NOMO-1 treated with dmso at 0.1 percent for 144 hours (cell line): ENCODE measurements around the gene SIK2.
"Not testable (repeated sequence)": the region's sequence is repeated elsewhere in the genome, so short reads cannot be mapped to it uniquely, and the experiment has no call there.

ENCODE experiments used
- DNase-seq: peaks from one replicate; lab custom pipeline; 2025; ENCODE audit not compliant: unreplicated experiment; lab: John Stamatoyannopoulos, UW

The SIK2 gene

GRCh38 chr11:111696556-111696955 lies 94.3 kb downstream of the SIK2 start:
- no peak for DNase-seq

GRCh38 chr11:111697933-111698371 lies 95.7 kb downstream of the SIK2 start:
- DNase-seq = no peak

GRCh38 chr11:111698852-111699559 lies 96.8 kb downstream of the SIK2 start:
- DNase-seq = no peak

- no peak for DNase-seq
Observed at GRCh38 chr11:111699579-111700156, 97.4 kb downstream of the SIK2 start.

GRCh38 chr11:111700162-111700561 lies 97.9 kb downstream of the SIK2 start:
- DNase-seq = no peak

GRCh38 chr11:111702623-111703022 lies 100.4 kb downstream of the SIK2 start:
- DNase-seq = no peak

- DNase-seq = no peak
Observed at GRCh38 chr11:111703576-111703975, 101.3 kb downstream of the SIK2 start.

GRCh38 chr11:111707039-111707690 lies 104.9 kb downstream of the SIK2 start:
- DNase-seq = no peak

GRCh38 chr11:111707691-111708067 lies 105.4 kb downstream of the SIK2 start:
- DNase-seq = no peak

GRCh38 chr11:111714522-111714921 lies 112.3 kb downstream of the SIK2 start:
- no peak for DNase-seq

- no peak for DNase-seq
Observed at GRCh38 chr11:111715142-111715816, 113.0 kb downstream of the SIK2 start.

- not testable (repeated sequence) for DNase-seq
Observed at GRCh38 chr11:111717660-111718059, 115.4 kb downstream of the SIK2 start.

GRCh38 chr11:111718436-111718835 lies 116.2 kb downstream of the SIK2 start:
- DNase-seq = no peak

- no peak for DNase-seq
Observed at GRCh38 chr11:111718859-111719258, 116.6 kb downstream of the SIK2 start.

GRCh38 chr11:111719379-111719778 lies 117.1 kb downstream of the SIK2 start:
- DNase-seq = no peak

- no peak for DNase-seq
Observed at GRCh38 chr11:111720801-111721494, 118.7 kb downstream of the SIK2 start.

- DNase-seq = no peak
Observed at GRCh38 chr11:111722501-111722900, 120.3 kb downstream of the SIK2 start.

- no peak for DNase-seq
Observed at GRCh38 chr11:111723595-111723994, 121.3 kb downstream of the SIK2 start.

GRCh38 chr11:111724615-111725129 lies 122.4 kb downstream of the SIK2 start:
- no peak for DNase-seq

- no peak for DNase-seq
Observed at GRCh38 chr11:111725621-111726020, 123.4 kb downstream of the SIK2 start.

- DNase-seq = no peak
Observed at GRCh38 chr11:111726301-111726713, 124.1 kb downstream of the SIK2 start.
